GM18907 (cell line): ENCODE measurements around the gene SLC22A16.

Source experiments
- ATAC-seq: cut with Tn5 transposase; IDR thresholded peaks from one replicate; pipeline ENCODE4 v1.9.1; 2021; ENCODE audit warnings: mild to moderate bottlenecking, moderate library complexity; ENCODE audit not compliant: unreplicated experiment

The SLC22A16 gene

DNA sequence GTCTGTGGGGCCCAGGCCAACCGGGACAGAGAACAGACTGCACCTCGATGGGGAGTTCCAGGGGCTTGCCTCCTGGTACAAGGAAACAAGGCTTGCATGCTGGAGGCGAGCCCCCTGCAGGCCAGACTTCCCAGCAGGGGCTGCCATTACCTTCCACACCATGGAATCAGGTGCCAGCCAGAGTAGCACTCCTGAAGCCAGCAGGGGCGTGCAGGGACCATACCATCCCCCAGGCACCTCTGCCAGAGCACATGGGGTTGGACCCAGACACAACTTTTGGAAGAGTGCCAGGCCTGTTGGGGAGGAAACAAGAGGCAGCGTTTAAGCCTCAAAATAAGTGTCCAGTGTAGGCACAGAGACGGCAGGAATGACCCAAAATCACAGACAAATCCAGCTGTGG, 67.5 kb downstream of the SLC22A16 start:
- no peak for ATAC-seq

GRCh38 chr6:110404607-110405006, 71.8 kb downstream of the SLC22A16 start:
- ATAC-seq, result no peak

- ATAC-seq, result no peak
Measured at GRCh38 chr6:110401585-110402176, 74.7 kb downstream of the SLC22A16 start.

DNA sequence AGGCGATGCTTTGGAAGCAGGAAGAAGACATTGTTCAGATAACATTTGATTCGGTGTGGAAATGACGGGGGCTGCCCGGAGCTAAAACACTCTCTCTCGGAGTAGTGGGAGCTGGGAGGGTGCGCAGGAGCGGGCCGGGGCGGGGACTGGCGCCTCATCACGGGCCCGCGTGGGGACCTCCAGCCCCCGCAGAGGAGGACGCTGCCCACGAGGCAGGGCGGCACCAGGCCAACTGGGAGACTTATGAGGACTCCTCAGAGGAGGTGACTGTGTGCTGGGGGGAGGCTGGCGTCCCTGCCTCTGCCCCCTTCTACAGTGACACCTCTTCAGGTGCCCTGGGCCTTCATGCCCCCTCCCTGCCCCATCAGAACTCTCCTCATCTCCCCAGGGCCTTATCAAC, 76.2 kb downstream of the SLC22A16 start:
- ATAC-seq, result no peak

DNA sequence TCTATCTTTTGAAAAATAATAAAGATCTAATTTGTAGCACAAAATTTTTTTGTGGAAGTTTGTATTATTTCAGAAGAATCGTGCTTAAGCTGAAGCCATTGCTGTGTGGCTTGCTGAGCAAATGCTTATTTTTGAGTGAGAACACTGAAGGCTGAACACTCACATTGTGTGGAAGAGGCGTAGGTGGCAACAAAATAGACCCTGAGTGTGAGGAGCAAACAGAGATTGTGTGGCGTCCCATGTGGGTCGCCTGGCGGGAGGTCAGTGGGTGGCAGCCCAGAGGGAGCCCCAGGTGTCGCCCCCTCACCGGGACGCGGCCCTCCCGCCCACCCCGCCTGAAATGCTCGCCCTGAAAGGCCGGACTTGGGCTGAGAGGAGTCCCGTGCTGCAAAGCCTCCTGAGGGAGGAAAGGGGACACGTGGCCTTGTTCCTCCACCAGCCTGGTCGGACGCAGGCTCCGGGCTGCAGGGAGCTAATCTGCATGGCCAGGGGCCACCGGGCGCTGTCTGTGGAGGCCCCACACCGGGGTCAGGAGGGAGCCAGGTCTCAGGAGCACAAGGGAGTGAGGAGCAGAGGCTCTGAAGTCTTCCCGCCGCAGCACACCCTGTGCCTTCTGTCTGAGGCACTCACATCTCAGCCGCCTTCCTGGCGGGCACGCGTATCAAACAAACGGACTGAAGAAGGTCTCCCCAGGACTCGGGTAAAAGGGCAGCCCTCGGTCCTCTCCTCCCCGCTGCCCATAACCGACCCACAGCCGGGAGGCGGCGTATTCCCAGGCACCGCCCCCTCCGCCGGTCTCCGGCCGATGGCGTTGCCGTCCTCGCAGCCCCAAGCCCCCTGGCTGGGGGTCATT, 77.0 kb downstream of the SLC22A16 start:
- no peak for ATAC-seq

GRCh38 chr6:110398778-110399177, 77.6 kb downstream of the SLC22A16 start:
- ATAC-seq, result no peak

GRCh38 chr6:110395221-110395620, 81.2 kb downstream of the SLC22A16 start:
- ATAC-seq, result no peak

DNA sequence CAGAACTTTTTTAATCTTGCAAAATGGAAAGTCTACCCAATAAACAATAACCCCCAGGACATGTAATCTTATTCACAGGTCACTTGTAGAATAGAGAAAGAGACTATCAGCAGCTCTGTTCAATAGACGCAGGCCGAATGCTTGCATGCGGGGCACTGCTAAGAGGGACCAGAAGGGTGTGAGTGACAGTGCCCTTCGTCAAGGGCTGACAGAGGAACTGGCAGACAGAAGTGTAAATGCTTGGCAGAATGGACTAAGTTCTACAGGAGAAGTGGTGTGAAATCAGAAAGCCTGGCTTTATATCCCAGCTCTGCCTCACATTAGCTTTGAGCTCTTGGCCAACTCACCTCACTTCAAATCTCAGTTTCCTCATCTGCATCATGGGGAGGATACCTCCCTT, 82.0 kb downstream of the SLC22A16 start:
- ATAC-seq, result no peak

DNA sequence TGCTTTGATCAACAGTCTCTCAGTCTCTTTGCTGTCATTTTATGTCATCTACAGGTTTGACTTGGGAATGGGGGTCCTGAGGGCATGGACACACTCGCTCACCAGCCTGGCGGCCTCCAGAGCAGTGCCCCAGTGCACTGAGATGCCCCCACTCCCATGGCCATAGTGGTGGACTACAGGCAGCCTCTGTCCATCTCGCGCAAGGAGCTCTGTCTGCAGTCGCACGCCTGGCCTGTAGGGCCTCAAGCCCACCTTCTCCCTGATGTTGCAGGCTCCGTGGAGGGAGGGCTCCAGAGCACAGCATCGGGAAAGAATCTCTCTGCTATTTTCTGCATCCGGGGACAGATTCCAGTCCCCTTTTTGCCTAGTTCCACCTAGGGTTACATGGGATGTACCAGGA, 83.7 kb downstream of the SLC22A16 start:
- no peak for ATAC-seq

- ATAC-seq, result no peak
Measured at GRCh38 chr6:110390404-110390803, 86.0 kb downstream of the SLC22A16 start.

DNA sequence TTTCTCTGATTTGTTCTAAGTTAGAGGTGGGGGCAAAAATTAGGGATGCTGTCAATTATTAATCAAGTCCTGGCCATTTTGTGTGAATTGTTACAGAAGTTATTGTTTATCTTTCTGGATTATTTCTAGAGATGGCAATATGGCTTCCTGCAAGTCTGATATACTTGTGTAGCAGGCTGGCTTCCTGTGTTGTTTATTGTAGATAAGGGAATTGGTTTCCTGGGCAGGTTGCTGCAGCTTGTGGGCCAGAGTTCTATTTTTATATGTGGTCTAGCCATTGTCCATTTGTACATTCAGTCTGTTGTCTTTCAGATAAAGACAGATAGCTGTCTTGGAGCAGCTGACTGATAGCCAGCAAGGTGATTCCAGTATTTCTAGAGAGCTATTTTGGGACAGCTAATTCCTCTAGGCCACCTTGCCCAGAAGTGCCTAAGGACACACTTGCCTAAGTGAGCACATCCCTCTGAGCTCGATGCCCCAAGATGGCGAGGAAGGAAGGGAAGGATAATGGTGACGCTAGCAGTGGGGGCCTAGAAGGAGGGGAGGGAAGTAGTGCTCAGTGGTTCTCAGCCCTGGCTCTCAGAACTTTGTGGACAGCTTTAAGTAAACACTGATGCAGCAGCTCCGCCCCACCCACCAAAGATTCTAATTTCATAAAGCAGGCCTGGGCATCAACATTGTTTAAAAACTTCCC, 86.6 kb downstream of the SLC22A16 start:
- no peak for ATAC-seq

- no peak for ATAC-seq
Measured at GRCh38 chr6:110387986-110388385, 88.4 kb downstream of the SLC22A16 start.

GRCh38 chr6:110385458-110385863, 91.0 kb downstream of the SLC22A16 start:
- no peak for ATAC-seq

DNA sequence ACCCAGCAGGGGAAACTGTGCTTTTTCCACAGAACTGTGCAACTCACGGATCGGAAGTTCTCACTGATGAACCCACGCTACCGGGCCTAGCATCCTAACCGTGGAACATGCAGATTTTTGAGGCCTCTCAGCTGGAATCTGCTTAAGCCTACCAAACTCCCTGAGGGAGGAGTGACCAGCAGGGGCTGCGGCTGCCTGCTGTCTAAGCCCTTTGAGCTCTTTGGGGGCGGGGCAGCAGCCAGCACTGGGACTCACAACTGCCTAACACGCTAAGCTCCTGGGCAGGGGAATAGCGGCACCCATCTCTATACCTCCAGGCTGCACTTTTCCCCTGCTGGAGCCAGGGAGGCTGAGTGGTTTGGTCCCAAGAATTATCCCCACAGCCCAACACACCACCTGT, 97.9 kb downstream of the SLC22A16 start:
- no peak for ATAC-seq
